Bronchial epithelial cell (primary cell): Measurements from ENCODE around the gene IL37. TPM values are rescaled to one million over a fixed set of nuclear protein-coding genes. Genes with fewer than 3 reads are reported as not detected.

ENCODE experiments used
- DNase-seq: peaks from one replicate; pipeline ENCODE4 v3.0.0-alpha.2; 2010; ENCODE audit warnings: low read depth
- FAIRE-seq: peaks from 2 replicates; lab custom pipeline; 2011; peaks lifted over from hg19 to GRCh38; lab: Jason Lieb, UNC
- H3K27me3 ChIP-seq: 2 replicates; pipeline ENCODE4 v1.5.1; 2011; ENCODE audit warnings: low read length; ENCODE audit not compliant: control insufficient read depth, insufficient read depth
- H3K36me3 ChIP-seq: 2 replicates; pipeline ENCODE4 v1.5.1; 2011; ENCODE audit warnings: low read length; ENCODE audit not compliant: control insufficient read depth, insufficient read depth
- H3K4me3 ChIP-seq: 2 replicates; pipeline ENCODE4 v1.5.1; 2011; ENCODE audit warnings: mild to moderate bottlenecking, low read depth, low read length, control low read depth
- total RNA-seq: library from RNA; depleted of rRNA; stranded (reverse); fragments of >200 nt; gene quantifications from 2 replicates; pipeline ENCODE4 v1.2.1, GENCODE V29; 2014
- TF ChIP-seq, protein P1 (sequence below): IDR thresholded peaks from 2 replicates; pipeline ENCODE4 v1.5.1; 2011; ENCODE audit warnings: mild to moderate bottlenecking, moderate library complexity, low read length, control low read depth, inconsistent platforms; ENCODE audit not compliant: insufficient read depth, severe bottlenecking

IL37 gene
- total RNA-seq, 1 donor from 2014 or later: not detected

DNA sequence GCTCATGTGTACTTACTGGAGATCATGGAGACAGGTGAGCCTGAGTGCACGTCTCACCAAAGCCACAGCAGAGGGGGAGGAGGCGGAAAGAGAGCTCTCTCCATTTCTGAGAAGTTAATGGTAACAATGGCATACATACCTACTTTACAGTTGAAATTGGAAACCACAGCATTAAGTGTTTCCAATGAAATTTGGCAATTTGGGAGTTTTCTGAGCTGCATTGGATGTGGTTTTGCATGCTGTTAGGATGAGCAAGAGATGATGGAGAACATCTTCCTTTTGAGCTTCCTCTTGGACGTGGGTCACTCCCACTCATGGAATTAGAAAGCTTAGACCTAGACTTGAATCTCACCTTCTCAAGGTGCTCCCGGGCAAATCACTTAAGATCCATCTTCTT, 25.5 kb upstream of the IL37 start:
- Histone ChIP-seq H3K4me3 (no peak overlapping the region), H3K27me3 (no peaks in the 10 kb centered on the region), H3K36me3 (no peaks in the 10 kb centered on the region)
- FAIRE-seq: no peak
- DNase-seq: no peak
- TF ChIP-seq, protein P1, sequence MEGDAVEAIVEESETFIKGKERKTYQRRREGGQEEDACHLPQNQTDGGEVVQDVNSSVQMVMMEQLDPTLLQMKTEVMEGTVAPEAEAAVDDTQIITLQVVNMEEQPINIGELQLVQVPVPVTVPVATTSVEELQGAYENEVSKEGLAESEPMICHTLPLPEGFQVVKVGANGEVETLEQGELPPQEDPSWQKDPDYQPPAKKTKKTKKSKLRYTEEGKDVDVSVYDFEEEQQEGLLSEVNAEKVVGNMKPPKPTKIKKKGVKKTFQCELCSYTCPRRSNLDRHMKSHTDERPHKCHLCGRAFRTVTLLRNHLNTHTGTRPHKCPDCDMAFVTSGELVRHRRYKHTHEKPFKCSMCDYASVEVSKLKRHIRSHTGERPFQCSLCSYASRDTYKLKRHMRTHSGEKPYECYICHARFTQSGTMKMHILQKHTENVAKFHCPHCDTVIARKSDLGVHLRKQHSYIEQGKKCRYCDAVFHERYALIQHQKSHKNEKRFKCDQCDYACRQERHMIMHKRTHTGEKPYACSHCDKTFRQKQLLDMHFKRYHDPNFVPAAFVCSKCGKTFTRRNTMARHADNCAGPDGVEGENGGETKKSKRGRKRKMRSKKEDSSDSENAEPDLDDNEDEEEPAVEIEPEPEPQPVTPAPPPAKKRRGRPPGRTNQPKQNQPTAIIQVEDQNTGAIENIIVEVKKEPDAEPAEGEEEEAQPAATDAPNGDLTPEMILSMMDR: no peak

DNA sequence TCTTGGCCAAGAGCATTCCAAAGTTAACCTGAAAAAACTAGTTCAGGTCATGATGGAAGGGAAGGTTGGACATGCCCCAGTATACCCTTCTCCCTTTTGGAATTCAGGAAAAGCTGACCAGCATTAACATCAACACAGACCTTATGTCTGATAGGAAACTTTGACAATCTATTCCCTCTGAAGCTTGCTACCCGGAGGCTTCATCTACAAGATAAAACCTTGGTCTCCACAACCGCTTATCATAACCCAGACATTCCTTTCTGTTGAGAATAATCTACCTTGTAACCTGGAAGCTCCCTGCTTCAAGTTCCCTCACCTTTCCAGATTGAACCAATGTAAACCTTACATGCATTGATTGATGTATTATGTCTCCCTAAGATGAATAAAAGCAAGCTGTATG, 24.7 kb upstream of the IL37 start:
- TF ChIP-seq, protein P1: no peak
- no peak for DNase-seq
- no peak for FAIRE-seq
- H3K36me3 ChIP-seq: no peaks in the 10 kb centered on the region
- no peak overlapping the region for H3K4me3 ChIP-seq
- H3K27me3 ChIP-seq: no peaks in the 10 kb centered on the region

DNA sequence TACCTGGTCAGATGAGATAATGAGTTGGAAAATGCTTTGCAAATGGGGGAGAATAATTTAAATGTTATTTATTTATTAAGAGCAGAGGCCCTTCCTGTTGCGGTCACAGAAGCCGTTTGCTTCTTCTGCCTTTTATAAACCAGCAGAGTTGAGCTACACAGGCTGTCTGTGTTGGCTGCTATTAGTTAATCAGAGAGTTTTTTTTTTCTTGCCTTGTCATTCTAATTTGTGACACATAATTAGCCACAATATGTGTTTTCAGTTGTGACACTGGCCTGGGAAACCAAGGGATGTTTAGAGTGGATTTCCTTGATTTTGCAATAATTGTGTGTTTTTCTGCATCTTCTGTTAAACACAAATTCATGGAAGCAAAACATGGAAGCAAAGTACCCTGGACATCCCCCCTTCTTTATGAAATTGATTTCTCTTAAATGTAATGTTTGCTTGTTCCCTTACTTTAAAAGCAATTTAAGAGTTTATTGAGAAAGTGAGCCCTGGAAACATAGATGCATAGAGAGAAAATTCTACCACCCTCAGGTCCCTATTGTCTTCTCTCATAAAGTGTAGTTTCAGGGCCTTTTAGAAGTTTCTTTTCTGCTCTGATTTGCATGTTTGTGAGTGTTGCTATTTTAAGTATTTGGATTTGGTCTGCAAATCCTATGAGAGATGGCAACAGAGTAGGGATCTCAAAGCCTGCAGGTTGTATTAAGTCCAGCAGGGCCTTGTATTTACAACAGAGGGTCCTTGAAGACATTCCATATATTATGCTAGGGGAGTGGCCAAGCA, 22.8 kb upstream of the IL37 start:
- DNase-seq (no peak), FAIRE-seq (no peak)
- Histone ChIP-seq H3K27me3 (no peaks in the 10 kb centered on the region), H3K36me3 (no peaks in the 10 kb centered on the region), H3K4me3 (no peak overlapping the region)
- TF ChIP-seq, protein P1: no peak

DNA sequence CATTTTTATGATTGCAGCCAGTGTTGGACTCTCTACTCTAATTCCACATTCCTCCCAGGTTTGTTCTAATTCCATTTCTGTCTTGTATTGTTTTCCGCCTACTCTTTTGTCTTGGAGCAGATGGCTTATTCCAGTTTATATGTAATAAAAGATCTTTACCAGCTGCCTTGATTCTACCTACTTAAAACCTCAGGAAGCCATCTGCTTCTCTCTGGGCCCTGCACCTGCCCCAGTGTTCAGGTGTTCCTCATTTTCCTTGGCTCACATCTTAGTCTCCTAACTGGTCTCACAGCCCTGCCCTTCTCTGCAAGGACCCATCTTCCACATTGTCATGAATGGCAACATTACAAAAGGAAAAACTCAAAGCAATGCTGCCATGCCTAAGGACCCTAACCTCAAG, 21.0 kb upstream of the IL37 start:
- H3K4me3 ChIP-seq: no peak overlapping the region

DNA sequence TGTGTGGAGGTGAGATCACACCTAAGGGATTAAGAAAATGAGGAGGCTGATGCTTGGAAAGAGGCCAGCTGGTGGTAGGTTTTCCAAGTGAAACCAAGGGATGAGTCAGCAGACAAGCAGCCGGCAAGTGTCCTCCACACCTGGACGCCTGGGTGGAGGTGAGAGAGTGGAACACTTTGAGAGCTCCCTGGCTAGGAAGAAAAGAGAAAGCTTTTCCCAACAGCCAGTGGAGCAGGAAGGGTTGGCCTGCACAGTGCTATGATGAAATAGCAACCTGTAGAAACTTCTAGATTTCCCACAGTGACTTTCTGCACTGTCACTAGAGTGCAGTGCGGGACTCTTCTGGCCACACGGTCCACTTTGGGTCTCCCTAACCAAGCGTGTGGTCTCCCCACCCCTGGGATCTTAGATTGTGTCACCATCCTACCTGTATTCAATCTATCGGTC, 19.6 kb upstream of the IL37 start:
- TF ChIP-seq, protein P1: peak; percentile 5
- Histone ChIP-seq H3K4me3 (no peak overlapping the region), H3K36me3 (no peaks in the 10 kb centered on the region), H3K27me3 (no peaks in the 10 kb centered on the region)
- peak; percentile 97 for FAIRE-seq
- peak; percentile 99 for DNase-seq

More for the DNA sequence above, 21.0 kb upstream of the IL37 start:
- H3K27me3 ChIP-seq: no peaks in the 10 kb centered on the region
- no peak for FAIRE-seq
- TF ChIP-seq, protein P1: no peak
- H3K36me3 ChIP-seq: no peaks in the 10 kb centered on the region
- no peak for DNase-seq

DNA sequence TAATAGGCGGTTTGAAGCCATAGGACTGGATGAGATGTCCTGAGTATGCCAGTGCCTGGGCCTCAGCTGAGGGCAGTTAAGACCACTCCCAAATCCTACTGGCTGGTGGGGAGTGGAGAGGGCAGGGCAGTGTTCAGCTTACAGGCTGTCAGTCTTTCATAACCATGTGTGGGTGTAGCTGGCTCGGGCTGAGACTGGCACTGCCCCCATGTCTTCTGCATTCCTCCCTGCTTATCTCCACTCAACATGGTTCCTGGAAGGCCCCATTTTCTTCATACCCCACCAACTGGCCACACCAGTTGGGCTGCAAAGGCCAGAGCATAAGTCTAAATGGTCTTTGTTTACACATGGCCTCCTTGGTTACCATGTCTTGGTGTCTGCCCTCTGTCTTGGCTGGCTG, 17.2 kb upstream of the IL37 start:
- H3K4me3 ChIP-seq: no peak overlapping the region
- DNase-seq (no peak), FAIRE-seq (no peak)
- TF ChIP-seq, protein P1: no peak
- no peaks in the 10 kb centered on the region for H3K27me3 ChIP-seq
- H3K36me3 ChIP-seq: no peaks in the 10 kb centered on the region
